IMR-90 (cell line): Measurements from ENCODE around the gene KIF22. TPM values are rescaled to one million over a fixed set of nuclear protein-coding genes. Genes with fewer than 3 reads are reported as not detected.

Experiments used
- ATAC-seq: fragments of 200-7000 bp; cut with Tn5 transposase; 2 replicates; pipeline ENCODE4 v1.9.1; 2020; ENCODE audit warnings: low read depth, mild to moderate bottlenecking, moderate library complexity
- BruUV-seq: library from RNA; stranded (reverse); fragments of 400-500 nt; replicated peaks from 2 replicates; lab custom pipeline; 2021; lab: Mats Ljungman, UMichigan
- CTCF ChIA-PET: fragments of 300-600 bp; formaldehyde crosslinking; extraction: SDS; loops from one replicate; lab custom pipeline; 2021; ENCODE audit warnings: antibody characterized with exemption; lab: Yijun Ruan, JAX
- POLR2A ChIA-PET: fragments of 300-600 bp; sonication (Branson Sonifier 250); formaldehyde crosslinking; loops from one replicate; lab custom pipeline; 2022; ENCODE audit warnings: antibody characterized with exemption; ENCODE audit not compliant: unreplicated experiment; lab: Charles Lee
- DNase-seq: peaks from one replicate; pipeline ENCODE4 v3.0.0; 2013
- H2AFZ ChIP-seq: replicated peaks from 2 replicates; pipeline ENCODE3; 2013; ENCODE audit warnings: low read length, mild to moderate bottlenecking; ENCODE audit not compliant: poor library complexity
- H2AK5ac ChIP-seq: 2 replicates; pipeline ENCODE4 v1.6.1; 2013; ENCODE audit warnings: low read depth, low read length, inconsistent platforms
- H2AK9ac ChIP-seq: replicated peaks from 2 replicates; pipeline ENCODE3; 2013; ENCODE audit warnings: mild to moderate bottlenecking, low read depth, low read length, moderate library complexity; ENCODE audit not compliant: poor library complexity
- H2BK120ac ChIP-seq: 2 replicates; pipeline ENCODE4 v1.6.1; 2013; ENCODE audit warnings: low read depth, low read length, inconsistent platforms
- H2BK15ac ChIP-seq: 3 replicates; pipeline ENCODE4 v1.6.1; 2013; ENCODE audit warnings: low read depth, low read length, inconsistent platforms
- H2BK20ac ChIP-seq: 2 replicates; pipeline ENCODE4 v1.6.1; 2013; ENCODE audit warnings: low read depth, mild to moderate bottlenecking, inconsistent platforms, low read length, moderate library complexity
- H2BK5ac ChIP-seq: 2 replicates; pipeline ENCODE4 v1.6.1; 2013; ENCODE audit warnings: mild to moderate bottlenecking, low read depth, low read length, inconsistent platforms; ENCODE audit not compliant: poor library complexity, severe bottlenecking
- H3K14ac ChIP-seq: replicated peaks from 2 replicates; pipeline ENCODE4 v1.6.1; 2013; ENCODE audit warnings: low read depth, low read length, inconsistent platforms
- H3K18ac ChIP-seq: 2 replicates; pipeline ENCODE4 v1.6.1; 2013; ENCODE audit warnings: low read depth, low read length, control low read depth
- H3K23ac ChIP-seq: 2 replicates; pipeline ENCODE4 v1.6.1; 2013; ENCODE audit warnings: low read depth, low read length, inconsistent platforms
- H3K27ac ChIP-seq: 2 replicates; pipeline ENCODE4 v1.5.1; 2013; ENCODE audit warnings: mild to moderate bottlenecking, control low read depth, low read length; ENCODE audit not compliant: insufficient read depth
- H3K27me3 ChIP-seq: 2 replicates; pipeline ENCODE4 v1.6.1; 2013; ENCODE audit warnings: low read length; ENCODE audit not compliant: control insufficient read depth, insufficient read depth
- H3K36me3 ChIP-seq: 2 replicates; pipeline ENCODE4 v1.6.1; 2013; ENCODE audit warnings: low read length, mixed read lengths; ENCODE audit not compliant: control insufficient read depth, insufficient read depth
- H3K4ac ChIP-seq: 2 replicates; pipeline ENCODE4 v1.6.1; 2013; ENCODE audit warnings: low read depth, low read length, inconsistent platforms
- H3K4me1 ChIP-seq: 2 replicates; pipeline ENCODE4 v1.6.1; 2013; ENCODE audit warnings: low read length, mixed read lengths; ENCODE audit not compliant: control insufficient read depth, insufficient read depth
- H3K4me2 ChIP-seq: 2 replicates; pipeline ENCODE4 v1.6.1; 2013; ENCODE audit warnings: low read depth, mild to moderate bottlenecking, control low read depth, low read length, moderate library complexity
- H3K4me3 ChIP-seq: 2 replicates; pipeline ENCODE4 v1.5.1; 2013; ENCODE audit warnings: low read depth, mild to moderate bottlenecking, control low read depth, low read length, moderate library complexity; ENCODE audit not compliant: insufficient read depth
- H3K56ac ChIP-seq: 2 replicates; pipeline ENCODE4 v1.6.1; 2013; ENCODE audit warnings: low read length, inconsistent platforms; ENCODE audit not compliant: insufficient read depth; ENCODE audit errors: extremely low read depth
- H3K79me1 ChIP-seq, 2 experiments: 2 replicates each; pipeline ENCODE4 v1.6.1; 2013; ENCODE audit warnings: low read length in 2 of 2, inconsistent platforms in 1 of 2, low read depth in 1 of 2
- H3K9ac ChIP-seq: 2 replicates; pipeline ENCODE4 v1.6.1; 2013; ENCODE audit warnings: low read depth, low read length, control low read depth
- H3K9me1 ChIP-seq: 2 replicates; pipeline ENCODE4 v1.6.1; 2013; ENCODE audit warnings: low read length, inconsistent platforms; ENCODE audit not compliant: insufficient read depth
- H3K9me3 ChIP-seq: 2 replicates; pipeline ENCODE4 v1.6.1; 2013; ENCODE audit warnings: low read length; ENCODE audit not compliant: control insufficient read depth, insufficient read depth
- H4K20me1 ChIP-seq: 2 replicates; pipeline ENCODE4 v1.6.1; 2013; ENCODE audit warnings: low read length, inconsistent platforms; ENCODE audit not compliant: insufficient read depth
- H4K5ac ChIP-seq: 2 replicates; pipeline ENCODE4 v1.6.1; 2013; ENCODE audit warnings: mild to moderate bottlenecking, low read depth, low read length, control low read depth
- H4K8ac ChIP-seq, 2 experiments: 2 replicates each; pipeline ENCODE4 v1.6.1; 2013; ENCODE audit warnings: low read depth in 2 of 2, low read length in 2 of 2, control low read depth in 1 of 2, inconsistent platforms in 1 of 2
- H4K91ac ChIP-seq: 2 replicates; pipeline ENCODE4 v1.6.1; 2013; ENCODE audit warnings: low read depth, low read length, inconsistent platforms; ENCODE audit not compliant: insufficient read depth
- BHLHE40 ChIP-seq: fragments of 150-350 bp; IDR thresholded peaks from 2 replicates; pipeline ENCODE4 v1.6.1; 2016; ENCODE audit warnings: mild to moderate bottlenecking, low read depth, low read length
- CEBPB ChIP-seq: IDR thresholded peaks from 2 replicates; pipeline ENCODE4 v1.6.1; 2012; ENCODE audit warnings: low read depth, low read length, improper control_type of control experiment
- CHD1 ChIP-seq: IDR thresholded peaks from 2 replicates; pipeline ENCODE4 v1.6.1; 2012; ENCODE audit warnings: low read depth, low read length, improper control_type of control experiment
- CTCF ChIP-seq: conservative IDR thresholded peaks from 2 replicates; pipeline ENCODE4 v1.5.1; 2012; ENCODE audit warnings: mild to moderate bottlenecking, low read depth, low read length, improper control_type of control experiment
- ELK1 ChIP-seq: fragments of 150-350 bp; IDR thresholded peaks from 2 replicates; pipeline ENCODE4 v1.6.1; 2016; ENCODE audit warnings: low read depth, mild to moderate bottlenecking, low read length, moderate library complexity, borderline replicate concordance
- FOS ChIP-seq: fragments of 150-350 bp; IDR thresholded peaks from 2 replicates; pipeline ENCODE4 v1.6.1; 2016; ENCODE audit warnings: low read depth, low read length
- MAFK ChIP-seq: IDR thresholded peaks from 2 replicates; pipeline ENCODE4 v1.6.1; 2012; ENCODE audit warnings: low read depth, low read length, improper control_type of control experiment
- MAZ ChIP-seq: IDR thresholded peaks from 2 replicates; pipeline ENCODE4 v1.6.1; 2012; ENCODE audit warnings: low read depth, mild to moderate bottlenecking, low read length, improper control_type of control experiment, moderate library complexity, borderline replicate concordance
- MXI1 ChIP-seq: IDR thresholded peaks from 2 replicates; pipeline ENCODE4 v1.6.1; 2012; ENCODE audit warnings: low read depth, mild to moderate bottlenecking, low read length, moderate library complexity, borderline replicate concordance
- NFE2L2 ChIP-seq: fragments of 150-350 bp; IDR thresholded peaks from 2 replicates; pipeline ENCODE4 v1.6.1; 2016; ENCODE audit warnings: low read depth, mild to moderate bottlenecking, low read length
- POLR2A ChIP-seq: IDR thresholded peaks from 2 replicates; pipeline ENCODE4 v1.6.1; 2012; ENCODE audit warnings: mild to moderate bottlenecking, low read depth, low read length
- RAD21 ChIP-seq: IDR thresholded peaks from 2 replicates; pipeline ENCODE4 v1.6.1; 2012; ENCODE audit warnings: low read length, improper control_type of control experiment
- RCOR1 ChIP-seq: IDR thresholded peaks from 2 replicates; pipeline ENCODE4 v1.6.1; 2012; ENCODE audit warnings: mild to moderate bottlenecking, low read length, improper control_type of control experiment; ENCODE audit not compliant: insufficient replicate concordance
- RFX5 ChIP-seq: IDR thresholded peaks from 2 replicates; pipeline ENCODE4 v1.8.0; 2012; ENCODE audit warnings: low read depth, mild to moderate bottlenecking, low read length, moderate library complexity
- SMC3 ChIP-seq: fragments of 150-350 bp; IDR thresholded peaks from 2 replicates; pipeline ENCODE4 v1.6.1; 2016; ENCODE audit warnings: low read depth, mild to moderate bottlenecking, antibody characterized with exemption, low read length, moderate library complexity
- USF2 ChIP-seq: fragments of 150-350 bp; IDR thresholded peaks from 2 replicates; pipeline ENCODE4 v1.6.1; 2017; ENCODE audit warnings: mild to moderate bottlenecking, antibody characterized with exemption, low read length, low read depth
- WGBS, 2 experiments: methylation state at CpG; one replicate each; pipeline versions ENCODE4 v1.1.5 to v1.1.7; 2013; ENCODE audit warnings: missing lambda C conversion rate in 2 of 2; ENCODE audit not compliant: insufficient read length in 1 of 2; ENCODE audit errors: extremely low coverage in 2 of 2; 5-methylcytosine and 5-hydroxymethylcytosine counted together
- dilution Hi-C: fragments of 300-500 bp; cut with HindIII; formaldehyde crosslinking; loops from one replicate; pipeline ENCODE4 v1.14.3; 2018; ENCODE audit warnings: low sequenced_read_pairs; ENCODE audit not compliant: unreplicated experiment
- in situ Hi-C: fragments of 300-500 bp; cut with MboI; formaldehyde crosslinking; loops from 3 replicates; pipeline ENCODE4 v1.14.3; 2019; ENCODE audit warnings: low sequenced_read_pairs, inconsistent platforms, mixed read lengths
- intact Hi-C: fragments of 100-400 bp; cut with micrococcal nuclease; formaldehyde crosslinking; loops from 2 replicates; pipeline ENCODE4 v1.10.0; 2022
- polyA plus RNA-seq, 3 experiments: library from polyadenylated mRNA; depleted of rRNA; stranded (reverse); fragments of >200 nt; gene quantifications; 2 replicates each; pipeline ENCODE4 v1.2.3, GENCODE V29; 2012; ENCODE audit warnings: low replicate concordance in 1 of 3
- total RNA-seq: library from RNA; depleted of rRNA; stranded (reverse); fragments of >200 nt; gene quantifications from 2 replicates; pipeline ENCODE4 v1.2.3, GENCODE V29; 2012

KIF22 gene
- total and polyA plus RNA-seq, 2 of the 4 experiments (the other 2 are of a cell fraction) = 43.0 to 65.1 TPM

- ATAC-seq = no peak
- no peaks in the 10 kb centered on the region; the same call in 1 of the 2 replicates for H4K20me1 ChIP-seq
- H2BK20ac ChIP-seq = no peak overlapping the region
- POLR2A ChIA-PET = no interaction called here
- no peak overlapping the region for H2BK120ac ChIP-seq
- no peaks in the 10 kb centered on the region for H3K9me3 ChIP-seq
- H3K18ac ChIP-seq = no peak overlapping the region
- H3K23ac ChIP-seq = no peak overlapping the region
- intact Hi-C loops (no loop called here), dilution Hi-C loops (no loop called here), in situ Hi-C loops (no loop called here)
- H2BK15ac ChIP-seq = no peak overlapping the region
- H3K4me3 ChIP-seq = no peak overlapping the region
- H3K14ac ChIP-seq = no peak overlapping the region
- no TSS peak for BruUV-seq
- no peak overlapping the region for H3K4ac ChIP-seq
- DNase-seq = no peak
- no peak overlapping the region for H2AFZ ChIP-seq
- no peaks in the 10 kb centered on the region; the same call in 1 of the 2 replicates for H3K4me1 ChIP-seq
- peaks cover 0 to 16% of the 10 kb centered on the region in 2 experiments; a peak in 1 of 4 replicates for H3K79me1 ChIP-seq
- no peak for TF ChIP-seq ELK1
- TF ChIP-seq SMC3 = no peak
- TF ChIP-seq NFE2L2 = no peak
- no peak for TF ChIP-seq CHD1
- no peak for TF ChIP-seq POLR2A
- TF ChIP-seq CTCF = no peak
- no peak for TF ChIP-seq FOS
- no peak for TF ChIP-seq BHLHE40
- no peak for TF ChIP-seq CEBPB
- TF ChIP-seq MXI1 = no peak
- TF ChIP-seq USF2 = no peak
- TF ChIP-seq RAD21 = no peak
- TF ChIP-seq MAZ = no peak
- no peak for TF ChIP-seq MAFK
- no peak for TF ChIP-seq RCOR1
- TF ChIP-seq RFX5 = no peak
- no peak overlapping the region for H4K5ac ChIP-seq
- H4K8ac ChIP-seq = no peak overlapping the region
- no peak overlapping the region for H2AK5ac ChIP-seq
- no peak overlapping the region for H3K27ac ChIP-seq
- no peak overlapping the region for H2BK5ac ChIP-seq
- no peak overlapping the region for H3K9ac ChIP-seq
- WGBS, 2 experiments = 94% methylated on average over 11 of the region's 18 CpGs; no CpG with 5 or more reads in 1 of the 2 experiments
- no peak overlapping the region for H3K4me2 ChIP-seq
- no peaks in the 10 kb centered on the region for H3K27me3 ChIP-seq
- CTCF ChIA-PET = no interaction called here
- H3K36me3 ChIP-seq = peaks cover 64% of the 10 kb centered on the region
- H3K56ac ChIP-seq = no peak overlapping the region
- no peaks in the 10 kb centered on the region for H3K9me1 ChIP-seq
- H4K91ac ChIP-seq = no peak overlapping the region
- H2AK9ac ChIP-seq = peak overlapping the region; percentile 9
Observed at GRCh38 chr16:29845656-29846055, 55.1 kb downstream of the KIF22 start.
